ENCODE data around the gene KDM7A. TPM values are rescaled to one million over a fixed set of nuclear protein-coding genes. Genes with fewer than 3 reads are reported as not detected.

KDM7A gene
- total and polyA plus RNA-seq, 2 of the 8 experiments (the other 6 are each of a cell fraction or from before 2014, with no cell fraction given), result 2.2 to 12.5 TPM

GRCh38 chr7:140048138-140048537 lies 128.6 kb downstream of the KDM7A start:
- Histone ChIP-seq H3K4ac (replicated peaks; ENCODE audit: insufficient read length, low read depth, low read length) (no peak overlapping the region), H2BK5ac (ENCODE audit: low read depth, low read length) (no peak overlapping the region), H3K4me3 (ENCODE audit: extremely low read depth in 1 of 4, insufficient read depth in 2 of 4, low read depth in 3 of 4, low read length in 4 of 4) (no peak overlapping the region), H2AK5ac (ENCODE audit: low read depth, low read length) (no peak overlapping the region), H3K79me2 (ENCODE audit: control insufficient read depth in 1 of 2, insufficient read depth in 2 of 2, low read length in 2 of 2) (no peaks in the 10 kb centered on the region), H2BK12ac (ENCODE audit: low read depth, low read length) (no peak overlapping the region), H3K14ac (ENCODE audit: insufficient read length) (no peak overlapping the region), H3K79me1 (ENCODE audit: low read depth, low read length) (no peaks in the 10 kb centered on the region), H3K18ac (ENCODE audit: extremely low read depth, low read length) (no peak overlapping the region), H3K56ac (replicated peaks; ENCODE audit: insufficient read length, low read depth, low read length) (no peak overlapping the region), H3K23ac (ENCODE audit: insufficient read length) (no peak overlapping the region), H3K9ac (replicated peaks in 1 of 4; ENCODE audit: extremely low read depth in 1 of 4, low read depth in 3 of 4, low read length in 3 of 4) (no peak overlapping the region), H2AFZ (ENCODE audit: low read length) (no peak overlapping the region), H2BK15ac (ENCODE audit: low read length) (no peak overlapping the region), H4K20me1 (replicated peaks in 1 of 2; ENCODE audit: control insufficient read depth in 1 of 2, insufficient read depth in 2 of 2, low read length in 2 of 2) (peaks cover 0 to 1% of the 10 kb centered on the region in 2 experiments), H3K4me1 (replicated peaks in 1 of 4; ENCODE audit: control insufficient read depth in 3 of 4, insufficient read depth in 4 of 4, low read length in 3 of 4) (no peaks in the 10 kb centered on the region), H3K27ac (ENCODE audit: low read depth, low read length) (no peak overlapping the region), H2BK120ac (replicated peaks; ENCODE audit: low read depth, low read length) (no peak overlapping the region), H4K91ac (replicated peaks; ENCODE audit: insufficient read length, low read length) (no peak overlapping the region), H3K9me3 (ENCODE audit: insufficient read depth in 2 of 2, low read depth in 1 of 2, low read length in 1 of 2) (no peaks in the 10 kb centered on the region), H3K4me2 (ENCODE audit: insufficient read depth in 1 of 2, low read depth in 2 of 2, low read length in 2 of 2) (no peak overlapping the region), H4K5ac (ENCODE audit: insufficient read length, low read depth, low read length) (no peak overlapping the region), H3K23me2 (ENCODE audit: low read depth, low read length) (0 out of 2 replicates have a peak, but pooled peaks cover 1% of the 10 kb centered on the region), H3K27me3 (replicated peaks in 1 of 4; ENCODE audit: control insufficient read depth in 3 of 4, extremely low read depth in 1 of 4, insufficient read depth in 3 of 4, low read length in 3 of 4) (no peaks in the 10 kb centered on the region), H3K36me3 (ENCODE audit: control insufficient read depth in 2 of 4, insufficient read depth in 4 of 4, low read length in 3 of 4) (no peaks in the 10 kb centered on the region), H4K8ac (ENCODE audit: extremely low read depth, insufficient read depth, low read length) (no peak overlapping the region), H2BK20ac (ENCODE audit: low read length) (no peak overlapping the region)
- TF ChIP-seq RAD21 (IDR thresholded peaks at IDR 0.05 in 1 of 2, conservative IDR thresholded peaks at IDR 0.05 in 1 of 2; ENCODE audit: low read depth in 2 of 2, low read length in 2 of 2) (no peak), TAF7 (optimal IDR thresholded peaks at IDR 0.05; ENCODE audit: borderline replicate concordance, low read depth, low read length) (no peak), GABPA (IDR thresholded peaks at IDR 0.05; ENCODE audit: borderline replicate concordance, insufficient read depth, low read length) (no peak), CREB1 (IDR thresholded peaks at IDR 0.05) (no peak), SUZ12 (IDR thresholded peaks at IDR 0.05; ENCODE audit: low read length) (no peak), MAFK (IDR thresholded peaks at IDR 0.05; ENCODE audit: low read depth, low read length) (no peak), RNF2 (IDR thresholded peaks at IDR 0.05; ENCODE audit: borderline replicate concordance, low read depth, low read length, missing control alignments, poor library complexity, severe bottlenecking) (no peak), TAF1 (IDR thresholded peaks at IDR 0.05; ENCODE audit: low read depth, low read length) (no peak), PHF8 (conservative IDR thresholded peaks at IDR 0.05; ENCODE audit: low read depth, low read length) (no peak), BCL11A (IDR thresholded peaks at IDR 0.05; ENCODE audit: low read depth in 2 of 2, low read length in 2 of 2) (no peak)
- 100% methylated on average over 4 of the region's 4 CpGs; no CpG with 5 or more reads in 1 of the 2 experiments for WGBS, 2 experiments (ENCODE audit: extremely low coverage in 1 of 2, insufficient coverage in 1 of 2, insufficient read length in 1 of 2, insufficient replicate concordance in 2 of 2, low coverage in 1 of 2, low lambda C conversion rate in 2 of 2, missing lambda C conversion rate in 1 of 2)
- DNase-seq (ENCODE audit: low read depth in 1 of 2, low spot score in 2 of 2), result peak in 1 of 2 experiments; percentile 13
- ChIA-PET CTCF (ENCODE audit: partially characterized antibody) (no interaction called here), POLR2A (ENCODE audit: partially characterized antibody) (no interaction called here)
- no peak for FAIRE-seq
